Trophoblast cell (in vitro differentiated cells and primary cell): Measurements from ENCODE around the gene TRPV5.

Experiments used
- DNase-seq, 2 donors: peaks; one replicate each; pipeline ENCODE4 v3.0.0-alpha.2; 2016
- H2AFZ ChIP-seq: 2 replicates; pipeline ENCODE4 v1.6.1; 2013; ENCODE audit warnings: low read length, moderate library complexity, mild to moderate bottlenecking; ENCODE audit not compliant: insufficient read depth, poor library complexity
- H2AK5ac ChIP-seq: 2 replicates; pipeline ENCODE4 v1.6.1; 2013; ENCODE audit warnings: mild to moderate bottlenecking, low read length
- H2BK120ac ChIP-seq: 2 replicates; pipeline ENCODE4 v1.6.1; 2013; ENCODE audit warnings: low read length, mild to moderate bottlenecking, moderate library complexity; ENCODE audit not compliant: insufficient read depth, poor library complexity
- H2BK12ac ChIP-seq: 2 replicates; pipeline ENCODE4 v1.6.1; 2013; ENCODE audit warnings: mild to moderate bottlenecking, low read length, moderate library complexity
- H2BK5ac ChIP-seq: 2 replicates; pipeline ENCODE4 v1.6.1; 2013; ENCODE audit warnings: low read length, low read depth, moderate library complexity, mild to moderate bottlenecking; ENCODE audit not compliant: poor library complexity
- H3K14ac ChIP-seq: 2 replicates; pipeline ENCODE4 v1.6.1; 2013; ENCODE audit warnings: mild to moderate bottlenecking, low read length
- H3K18ac ChIP-seq: 2 replicates; pipeline ENCODE4 v1.6.1; 2013; ENCODE audit warnings: mild to moderate bottlenecking, low read length
- H3K23ac ChIP-seq: 2 replicates; pipeline ENCODE4 v1.6.1; 2013; ENCODE audit warnings: low read length
- H3K27ac ChIP-seq: 2 replicates; pipeline ENCODE4 v1.5.1; 2013; ENCODE audit warnings: low read depth, mild to moderate bottlenecking, inconsistent platforms, low read length, moderate library complexity
- H3K27me3 ChIP-seq: 2 replicates; pipeline ENCODE4 v1.6.1; 2013; ENCODE audit warnings: inconsistent platforms, mild to moderate bottlenecking, low read length, moderate library complexity; ENCODE audit not compliant: insufficient read depth
- H3K36me3 ChIP-seq, 2 experiments: 1 replicate in 1 of 2; 2 replicates in 1 of 2; pipeline ENCODE4 v1.6.1; 2013; ENCODE audit warnings: low read length in 2 of 2, mild to moderate bottlenecking in 2 of 2, moderate library complexity in 1 of 2; ENCODE audit not compliant: insufficient read depth in 2 of 2, control insufficient read depth in 1 of 2
- H3K4ac ChIP-seq: 2 replicates; pipeline ENCODE4 v1.6.1; 2013; ENCODE audit warnings: low read depth, mild to moderate bottlenecking, low read length, moderate library complexity
- H3K4me1 ChIP-seq, 2 experiments: 1 replicate in 1 of 2; 2 replicates in 1 of 2; pipeline ENCODE4 v1.6.1; 2013; ENCODE audit warnings: low read length in 2 of 2, mild to moderate bottlenecking in 2 of 2, moderate library complexity in 1 of 2; ENCODE audit not compliant: insufficient read depth in 2 of 2, control insufficient read depth in 1 of 2
- H3K4me2 ChIP-seq: 2 replicates; pipeline ENCODE4 v1.6.1; 2013; ENCODE audit warnings: inconsistent platforms, mild to moderate bottlenecking, low read length, moderate library complexity
- H3K4me3 ChIP-seq: 2 replicates; pipeline ENCODE4 v1.5.1; 2013; ENCODE audit warnings: mild to moderate bottlenecking, low read depth, low read length, inconsistent platforms
- H3K79me1 ChIP-seq: one replicate; pipeline ENCODE4 v1.6.1; 2013; ENCODE audit warnings: low read length
- H3K79me2 ChIP-seq: 2 replicates; pipeline ENCODE4 v1.6.1; 2013; ENCODE audit warnings: low read length, mild to moderate bottlenecking; ENCODE audit not compliant: control insufficient read depth, insufficient read depth, poor library complexity
- H3K9ac ChIP-seq: 2 replicates; pipeline ENCODE4 v1.6.1; 2013; ENCODE audit warnings: mild to moderate bottlenecking, low read length
- H3K9me3 ChIP-seq: 2 replicates; pipeline ENCODE4 v1.6.1; 2013; ENCODE audit warnings: low read depth, mild to moderate bottlenecking, control low read depth, inconsistent platforms, low read length; ENCODE audit not compliant: insufficient read depth
- H4K12ac ChIP-seq: 2 replicates; pipeline ENCODE4 v1.6.1; 2013; ENCODE audit warnings: low read depth, mild to moderate bottlenecking, low read length, moderate library complexity
- H4K8ac ChIP-seq: 2 replicates; pipeline ENCODE4 v1.6.1; 2013; ENCODE audit warnings: low read depth, mild to moderate bottlenecking, low read length, moderate library complexity
- H4K91ac ChIP-seq: one replicate; pipeline ENCODE4 v1.6.1; 2013; ENCODE audit warnings: low read depth, mild to moderate bottlenecking, low read length, moderate library complexity
- WGBS: extraction: QIAGEN DNeasy Blood & Tissue Kit; methylation state at CpG from one replicate; pipeline ENCODE4 v1.1.7; 2013; ENCODE audit warnings: missing lambda C conversion rate; ENCODE audit not compliant: insufficient read length, insufficient coverage; ENCODE audit errors: extremely low coverage; 5-methylcytosine and 5-hydroxymethylcytosine counted together

Gene TRPV5

DNA sequence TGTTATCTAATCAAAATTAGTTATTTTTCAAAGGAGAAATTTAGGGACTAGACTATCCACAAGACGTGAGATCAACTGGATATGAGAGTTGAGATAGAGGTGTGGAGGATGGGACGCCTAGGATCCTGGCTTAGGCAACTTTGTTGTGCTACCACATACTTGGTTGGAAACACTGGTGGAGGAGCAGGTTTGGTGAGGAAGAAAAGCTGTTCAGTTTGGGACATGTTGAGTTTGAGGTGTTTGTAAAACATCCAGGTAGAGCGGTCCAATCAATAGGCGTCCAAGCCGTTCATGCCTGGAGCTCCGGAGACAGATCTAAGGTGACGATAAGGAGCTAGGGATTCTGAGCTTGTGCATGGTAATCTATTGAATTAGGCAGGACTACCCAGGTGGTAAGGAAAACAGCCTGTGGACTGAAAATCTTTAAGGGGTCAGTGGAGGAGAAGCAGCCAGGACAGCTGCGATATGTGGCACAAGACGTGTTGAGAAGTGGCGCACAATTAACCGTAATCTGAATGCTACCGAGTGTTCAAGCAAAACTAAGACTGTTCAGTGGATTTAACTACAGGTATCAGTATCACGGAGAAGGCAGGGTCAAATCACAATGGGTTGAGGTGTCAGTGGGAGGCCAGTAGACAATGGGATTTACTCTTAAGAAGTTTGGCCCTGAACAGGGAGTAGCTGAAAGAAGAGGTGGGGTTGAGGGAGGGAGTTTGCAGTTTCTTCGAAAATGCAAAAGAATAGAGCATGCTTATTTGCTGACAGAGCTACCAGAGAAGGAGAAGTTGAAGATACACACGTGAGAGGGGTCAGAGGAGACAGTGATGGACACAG is 31.9 kb downstream of the TRPV5 start:
- no peak overlapping the region for H3K4me3 ChIP-seq
- no peak overlapping the region for H2AFZ ChIP-seq
- no peak overlapping the region for H3K9ac ChIP-seq
- H3K14ac ChIP-seq, result no peak overlapping the region
- no peak overlapping the region for H3K18ac ChIP-seq
- DNase-seq, result peak; percentile 74 to 91
- H3K27me3 ChIP-seq, result no peaks in the 10 kb centered on the region
- no peak overlapping the region for H2BK120ac ChIP-seq
- H3K23ac ChIP-seq, result no peak overlapping the region
- H2AK5ac ChIP-seq, result no peak overlapping the region
- peak overlapping the region; percentile 26 for H3K4me2 ChIP-seq
- H3K9me3 ChIP-seq, result peaks cover 3% of the 10 kb centered on the region
- H3K4ac ChIP-seq, result no peak overlapping the region
- H3K79me2 ChIP-seq, result no peaks in the 10 kb centered on the region
- no peaks in the 10 kb centered on the region for H3K36me3 ChIP-seq
- no peak overlapping the region for H2BK5ac ChIP-seq
- no peak overlapping the region for H2BK12ac ChIP-seq
- H4K91ac ChIP-seq, result no peak overlapping the region
- H3K79me1 ChIP-seq, result peaks cover 5% of the 10 kb centered on the region
- H4K8ac ChIP-seq, result no peak overlapping the region
- no peak overlapping the region for H3K27ac ChIP-seq
- WGBS, result no CpG with 5 or more reads among the region's 15 CpGs
- H4K12ac ChIP-seq, result no peak overlapping the region
- H3K4me1 ChIP-seq, result peaks cover 18% of the 10 kb centered on the region in 2 experiments

GRCh38 chr7:142899661-142900060 is 33.9 kb downstream of the TRPV5 start:
- Histone ChIP-seq H2AK5ac (no peak overlapping the region), H3K9me3 (no peaks in the 10 kb centered on the region), H3K27ac (no peak overlapping the region), H3K9ac (no peak overlapping the region), H3K23ac (no peak overlapping the region), H3K4me2 (no peak overlapping the region), H3K4me3 (no peak overlapping the region), H4K91ac (no peak overlapping the region), H3K4me1 (peaks cover 18 to 20% of the 10 kb centered on the region in 2 experiments), H4K8ac (no peak overlapping the region), H3K27me3 (no peaks in the 10 kb centered on the region), H3K79me1 (peaks cover 5% of the 10 kb centered on the region), H3K36me3 (no peaks in the 10 kb centered on the region), H2BK120ac (no peak overlapping the region), H3K14ac (no peak overlapping the region), H3K18ac (no peak overlapping the region), H3K4ac (no peak overlapping the region), H2BK5ac (no peak overlapping the region), H2BK12ac (peak overlapping the region; percentile 27), H3K79me2 (no peaks in the 10 kb centered on the region), H2AFZ (no peak overlapping the region), H4K12ac (no peak overlapping the region)
- WGBS, result no CpG with 5 or more reads among the region's 3 CpGs
- DNase-seq, result peak in 1 of 2 donors; percentile 31

- no peaks in the 10 kb centered on the region for H3K79me2 ChIP-seq
- H4K8ac ChIP-seq, result peak overlapping the region; percentile 32
- H3K36me3 ChIP-seq, result no peaks in the 10 kb centered on the region
- H3K4me1 ChIP-seq, result peaks cover 18 to 20% of the 10 kb centered on the region in 2 experiments
- peak overlapping the region; percentile 7 for H3K27ac ChIP-seq
- peaks cover 5% of the 10 kb centered on the region for H3K79me1 ChIP-seq
- no peak overlapping the region for H3K4ac ChIP-seq
- peak overlapping the region; percentile 69 for H2BK12ac ChIP-seq
- no peak overlapping the region for H3K4me3 ChIP-seq
- H2BK5ac ChIP-seq, result no peak overlapping the region
- H4K91ac ChIP-seq, result peak overlapping the region; percentile 66
- H2AFZ ChIP-seq, result no peak overlapping the region
- H3K18ac ChIP-seq, result no peak overlapping the region
- H2BK120ac ChIP-seq, result no peak overlapping the region
- no peak overlapping the region for H4K12ac ChIP-seq
- no CpG with 5 or more reads among the region's 3 CpGs for WGBS
- no peak overlapping the region for H2AK5ac ChIP-seq
- no peak overlapping the region for H3K23ac ChIP-seq
- DNase-seq, result peak; percentile 88 to 90
- H3K4me2 ChIP-seq, result peak overlapping the region; percentile 16
- no peak overlapping the region for H3K14ac ChIP-seq
- H3K9me3 ChIP-seq, result no peaks in the 10 kb centered on the region
- H3K27me3 ChIP-seq, result no peaks in the 10 kb centered on the region
- H3K9ac ChIP-seq, result no peak overlapping the region
Measured at GRCh38 chr7:142898377-142899170, 35.0 kb downstream of the TRPV5 start.

- WGBS, result no CpG with 5 or more reads among the region's 7 CpGs
- Histone ChIP-seq H2AK5ac (no peak overlapping the region), H3K23ac (no peak overlapping the region), H4K8ac (no peak overlapping the region), H3K4me1 (peaks cover 18 to 20% of the 10 kb centered on the region in 2 experiments), H3K79me1 (peaks cover 5% of the 10 kb centered on the region), H2BK120ac (no peak overlapping the region), H3K14ac (no peak overlapping the region), H3K9me3 (no peaks in the 10 kb centered on the region), H2BK5ac (no peak overlapping the region), H4K91ac (no peak overlapping the region), H3K4me3 (no peak overlapping the region), H3K79me2 (no peaks in the 10 kb centered on the region), H3K9ac (no peak overlapping the region), H2BK12ac (no peak overlapping the region), H3K4me2 (no peak overlapping the region), H3K36me3 (no peaks in the 10 kb centered on the region), H3K18ac (no peak overlapping the region), H3K4ac (no peak overlapping the region), H2AFZ (no peak overlapping the region), H4K12ac (no peak overlapping the region), H3K27ac (no peak overlapping the region), H3K27me3 (no peaks in the 10 kb centered on the region)
- no peak for DNase-seq
Measured at GRCh38 chr7:142897691-142898090, 35.9 kb downstream of the TRPV5 start.
